ENCODE data around the gene C1orf53. TPM values are rescaled to one million over a fixed set of nuclear protein-coding genes. Genes with fewer than 3 reads are reported as not detected.

The C1orf53 gene
- total and polyA plus RNA-seq, 8 donors, result 0.60 to 6.7 (median 2.6) TPM

- no peaks in the 10 kb centered on the region for H3K27me3 ChIP-seq
- no peak for TF ChIP-seq CTCF (IDR thresholded peaks at IDR 0.05)
- no peaks in the 10 kb centered on the region for H3K9me3 ChIP-seq
- no peaks in the 10 kb centered on the region for H3K36me3 ChIP-seq
- no peak overlapping the region for H3K4me3 ChIP-seq
- no peak for FAIRE-seq
- H3K27ac ChIP-seq, result peak overlapping the region in 3 of 4 donors; percentile 44 to 81 (median 77)
- DNase-seq, result peak in 3 of 6 donors; percentile 29 to 52 (median 45)
- intact Hi-C loops (cut with DNase I), result no loop called here
- ATAC-seq, result peak; percentile 90 to 96 (median 94)
- H3K4me1 ChIP-seq, result peaks cover 7 to 32% (median 32%) of the 10 kb centered on the region in 3 donors
- WGBS, 2 donors, result 13 to 16% methylated on average over 4 of the region's 4 CpGs
Measured at GRCh38 chr1:197954718-197955418, 52.4 kb downstream of the C1orf53 start.

GRCh38 chr1:197955486-197956394 lies 53.3 kb downstream of the C1orf53 start:
- 10 to 14% methylated on average over 4 of the region's 4 CpGs for WGBS, 2 donors
- H3K36me3 ChIP-seq, result no peaks in the 10 kb centered on the region
- FAIRE-seq (no peak), ATAC-seq (peak; percentile 65 to 79 (median 76)), DNase-seq (no peak)
- intact Hi-C loops (cut with DNase I), result no loop called here
- no peaks in the 10 kb centered on the region for H3K9me3 ChIP-seq
- H3K27me3 ChIP-seq, result no peaks in the 10 kb centered on the region
- H3K4me3 ChIP-seq, result no peak overlapping the region
- H3K4me1 ChIP-seq, result peaks cover 7 to 32% (median 32%) of the 10 kb centered on the region in 3 donors
- H3K27ac ChIP-seq, result peak overlapping the region in 3 of 4 donors; percentile 44 to 81 (median 77)
- no peak for TF ChIP-seq CTCF (IDR thresholded peaks at IDR 0.05)

Other genes starting within 250 kb of the C1orf53 start
- 10 to 100 TPM in 5 of 6 donors, 1 to 10 TPM in 1; 8.3 to 16.8 (median 11.6) TPM for gene DENND1B, start 127.2 kb upstream of the C1orf53 start, total RNA-seq
- gene DENND1B, start 127.2 kb upstream of the C1orf53 start, polyA plus RNA-seq, result 1 to 10 TPM; 3.1 to 3.9 TPM
- under 1 TPM in 2 of 6 donors, not detected in 4; 0.03 to 0.09 TPM for gene LHX9, start 14.7 kb downstream of the C1orf53 start, total RNA-seq
- gene LHX9, start 14.7 kb downstream of the C1orf53 start, polyA plus RNA-seq, result under 1 TPM in 1 of 2 donors, not detected in 1; 0.07 TPM

Data from pancreas (tissue), 10 donors.